Measurements from ENCODE around the gene GPR162. TPM values are rescaled to one million over a fixed set of nuclear protein-coding genes. Genes with fewer than 3 reads are reported as not detected.

Gene GPR162
- total RNA-seq, 1 donor from 2014 or later = not detected

DNA sequence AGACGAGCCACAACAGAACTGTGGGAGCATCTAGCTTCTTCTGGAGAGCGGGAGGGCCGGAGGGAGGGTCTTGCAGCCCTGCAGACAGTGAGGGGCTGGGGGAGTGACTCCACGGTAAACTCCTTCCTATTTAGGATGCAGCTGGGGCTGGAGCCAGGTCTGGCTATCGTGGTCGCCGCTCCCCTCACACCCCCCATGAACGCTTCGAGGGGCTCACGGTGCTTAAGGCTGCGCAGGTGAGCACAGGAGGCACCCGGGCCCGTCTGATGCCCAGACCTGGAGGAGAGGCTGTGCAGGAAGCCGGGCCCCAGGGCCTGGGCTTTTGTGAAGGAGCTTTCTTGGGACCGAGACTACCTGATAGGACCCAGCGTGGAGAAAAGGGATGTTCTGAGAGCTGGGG, 15.2 kb downstream of the GPR162 start:
- Histone ChIP-seq H3K27me3 (ENCODE audit: control insufficient read depth, insufficient read depth, low read length) (no peaks in the 10 kb centered on the region), H3K36me3 (ENCODE audit: control insufficient read depth, insufficient read depth, low read length) (peaks cover 5% of the 10 kb centered on the region), H3K4me3 (ENCODE audit: low read depth, low read length) (no peak overlapping the region)
- FAIRE-seq (no peak), DNase-seq (ENCODE audit: low read depth) (no peak)
- no peak for TF ChIP-seq CTCF (IDR thresholded peaks at IDR 0.05; ENCODE audit: insufficient read depth, low read length, severe bottlenecking)

- TF ChIP-seq CTCF (IDR thresholded peaks at IDR 0.05; ENCODE audit: insufficient read depth, low read length, severe bottlenecking) = no peak
- FAIRE-seq = no peak
- no peak for DNase-seq (ENCODE audit: low read depth)
- H3K36me3 ChIP-seq (ENCODE audit: control insufficient read depth, insufficient read depth, low read length) = peaks cover 5% of the 10 kb centered on the region
- no peak overlapping the region for H3K4me3 ChIP-seq (ENCODE audit: low read depth, low read length)
- H3K27me3 ChIP-seq (ENCODE audit: control insufficient read depth, insufficient read depth, low read length) = no peaks in the 10 kb centered on the region
These were observed 15.9 kb downstream of the GPR162 start for GRCh38 chr12:6837370-6838060.

GRCh38 chr12:6838854-6839253, 17.2 kb downstream of the GPR162 start:
- Histone ChIP-seq H3K4me3 (ENCODE audit: low read depth, low read length) (no peak overlapping the region), H3K36me3 (ENCODE audit: control insufficient read depth, insufficient read depth, low read length) (peaks cover 5% of the 10 kb centered on the region), H3K27me3 (ENCODE audit: control insufficient read depth, insufficient read depth, low read length) (no peaks in the 10 kb centered on the region)
- TF ChIP-seq CTCF (IDR thresholded peaks at IDR 0.05; ENCODE audit: insufficient read depth, low read length, severe bottlenecking) = no peak
- no peak for DNase-seq (ENCODE audit: low read depth)
- no peak for FAIRE-seq

- DNase-seq (ENCODE audit: low read depth) (no peak), FAIRE-seq (no peak)
- Histone ChIP-seq H3K27me3 (ENCODE audit: control insufficient read depth, insufficient read depth, low read length) (no peaks in the 10 kb centered on the region), H3K4me3 (ENCODE audit: low read depth, low read length) (no peak overlapping the region), H3K36me3 (ENCODE audit: control insufficient read depth, insufficient read depth, low read length) (peaks cover 5% of the 10 kb centered on the region)
- no peak for TF ChIP-seq CTCF (IDR thresholded peaks at IDR 0.05; ENCODE audit: insufficient read depth, low read length, severe bottlenecking)
These were observed 18.0 kb downstream of the GPR162 start for GRCh38 chr12:6839482-6840201.

DNA sequence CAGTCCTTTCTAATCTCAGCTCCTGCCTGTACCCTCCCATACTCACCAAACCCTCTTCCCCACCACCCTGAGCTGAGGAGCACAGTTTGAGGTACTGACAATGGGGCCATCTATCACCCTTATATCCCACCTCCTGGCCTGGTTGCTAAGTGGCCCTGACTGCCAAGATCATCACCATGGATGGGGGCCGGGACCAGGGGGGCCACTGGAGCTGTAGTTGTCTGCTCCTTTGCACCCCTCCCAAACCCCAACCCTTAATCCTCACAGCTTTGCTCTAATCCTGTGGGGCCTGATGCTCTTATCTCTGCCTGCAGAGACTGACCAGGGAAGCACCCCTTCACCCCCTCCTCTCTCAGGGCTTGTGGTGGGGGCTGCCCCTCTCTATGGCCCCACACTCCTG, 18.7 kb downstream of the GPR162 start:
- FAIRE-seq (no peak), DNase-seq (ENCODE audit: low read depth) (no peak)
- no peak for TF ChIP-seq CTCF (IDR thresholded peaks at IDR 0.05; ENCODE audit: insufficient read depth, low read length, severe bottlenecking)

More for the DNA sequence above, 18.7 kb downstream of the GPR162 start:
- Histone ChIP-seq H3K4me3 (ENCODE audit: low read depth, low read length) (no peak overlapping the region), H3K27me3 (ENCODE audit: control insufficient read depth, insufficient read depth, low read length) (no peaks in the 10 kb centered on the region), H3K36me3 (ENCODE audit: control insufficient read depth, insufficient read depth, low read length) (peaks cover 7% of the 10 kb centered on the region)
